ENCODE data around the gene AMOTL1. TPM values are rescaled to one million over a fixed set of nuclear protein-coding genes. Genes with fewer than 3 reads are reported as not detected.

The AMOTL1 gene
- total and polyA plus RNA-seq, 2 of the 8 experiments (the other 6 are each of a cell fraction or from before 2014, with no cell fraction given), result 9.0 to 27.6 TPM

DNA sequence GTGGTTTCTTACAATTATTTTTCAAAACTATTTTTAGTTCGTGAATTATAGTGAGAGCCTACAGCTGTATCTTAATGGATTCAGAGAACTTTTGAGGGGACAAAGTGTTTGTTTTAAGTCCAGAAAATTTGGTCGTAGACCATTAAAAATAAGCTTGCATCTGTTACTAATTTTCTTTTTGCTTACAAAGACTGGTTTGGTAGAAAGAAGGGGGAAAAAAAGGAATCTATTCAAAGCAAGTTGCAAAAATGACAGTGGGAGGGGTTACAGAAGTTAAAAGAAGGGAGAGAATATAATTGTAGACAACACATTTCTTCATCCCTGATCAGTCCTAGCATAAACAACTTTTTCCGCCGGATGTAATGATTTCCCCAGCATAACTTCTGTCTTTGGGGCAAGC is 72.1 kb downstream of the AMOTL1 start (continued):
- TF ChIP-seq YY1 (IDR thresholded peaks at IDR 0.05; ENCODE audit: low read depth, low read length), result no peak
- TF ChIP-seq ASH2L (IDR thresholded peaks at IDR 0.05; ENCODE audit: low read length), result no peak
